ENCODE results near the gene GABRA5. TPM values are rescaled to one million over a fixed set of nuclear protein-coding genes. Genes with fewer than 3 reads are reported as not detected.

GABRA5 gene
- total RNA-seq, 1 experiment from 2014 or later: not detected

- H3K9me3 Mint-ChIP-seq (ENCODE audit: unreplicated experiment): no peaks in the 10 kb centered on the region
- DNase-seq: no peak
- no peak overlapping the region for H3K27ac Mint-ChIP-seq (ENCODE audit: unreplicated experiment)
- no peaks in the 10 kb centered on the region for H3K36me3 Mint-ChIP-seq (ENCODE audit: insufficient read depth, unreplicated experiment)
- ChIA-PET POLR2A (no interaction called here), CTCF (no interaction called here)
- Histone ChIP-seq H3K4me3 (ENCODE audit: low read depth, low read length) (no peak overlapping the region), H3K27me3 (replicated peaks; ENCODE audit: control insufficient read depth, insufficient read depth, low read length) (no peaks in the 10 kb centered on the region), H3K36me3 (ENCODE audit: control insufficient read depth, insufficient read depth, low read length) (no peaks in the 10 kb centered on the region), H3K9me3 (no peaks in the 10 kb centered on the region; the same call in 1 of the 2 replicates), H3K4me1 (no peaks in the 10 kb centered on the region)
- H3K27me3 Mint-ChIP-seq (ENCODE audit: insufficient read depth, unreplicated experiment): peaks cover 15% of the 10 kb centered on the region
- H3K4me3 Mint-ChIP-seq (ENCODE audit: unreplicated experiment): no peak overlapping the region
- no TSS peak for BruUV-seq (replicated peaks)
- no peak for TF ChIP-seq CTCF (IDR thresholded peaks at IDR 0.05; ENCODE audit: insufficient read depth in 1 of 2, low read depth in 1 of 2, low read length in 1 of 2, severe bottlenecking in 1 of 2, unreplicated experiment in 1 of 2)
- intact Hi-C loops (cut with micrococcal nuclease; ENCODE audit: unreplicated experiment): no loop called here
- no peaks in the 10 kb centered on the region for H3K4me1 Mint-ChIP-seq (ENCODE audit: low read depth, unreplicated experiment)
Measured at GRCh38 chr15:26939398-26939797, 72.5 kb downstream of the GABRA5 start.

- CTCF ChIA-PET: no interaction called here
Measured at GRCh38 chr15:26941489-26941888, 74.6 kb downstream of the GABRA5 start.

GRCh38 chr15:26943866-26944265, 77.0 kb downstream of the GABRA5 start:
- H3K4me3 ChIP-seq (ENCODE audit: low read depth, low read length): no peak overlapping the region
- no peak for DNase-seq
- Mint-ChIP-seq H3K36me3 (ENCODE audit: insufficient read depth, unreplicated experiment) (no peaks in the 10 kb centered on the region), H3K27ac (ENCODE audit: unreplicated experiment) (no peak overlapping the region), H3K4me1 (ENCODE audit: low read depth, unreplicated experiment) (no peaks in the 10 kb centered on the region), H3K4me3 (ENCODE audit: unreplicated experiment) (no peak overlapping the region), H3K9me3 (ENCODE audit: unreplicated experiment) (no peaks in the 10 kb centered on the region), H3K27me3 (ENCODE audit: insufficient read depth, unreplicated experiment) (peaks cover 18% of the 10 kb centered on the region)
- no TSS peak for BruUV-seq (replicated peaks)
- ChIA-PET POLR2A (no interaction called here), CTCF (no interaction called here)
- no peak for TF ChIP-seq CTCF (IDR thresholded peaks at IDR 0.05; ENCODE audit: insufficient read depth in 1 of 2, low read depth in 1 of 2, low read length in 1 of 2, severe bottlenecking in 1 of 2, unreplicated experiment in 1 of 2)
- H3K4me1 ChIP-seq: no peaks in the 10 kb centered on the region
- H3K9me3 ChIP-seq: no peaks in the 10 kb centered on the region; the same call in 1 of the 2 replicates
- H3K27me3 ChIP-seq (replicated peaks; ENCODE audit: control insufficient read depth, insufficient read depth, low read length): no peaks in the 10 kb centered on the region
- H3K36me3 ChIP-seq (ENCODE audit: control insufficient read depth, insufficient read depth, low read length): no peaks in the 10 kb centered on the region
- intact Hi-C loops (cut with micrococcal nuclease; ENCODE audit: unreplicated experiment): no loop called here

More at GRCh38 chr15:26941489-26941888, 74.6 kb downstream of the GABRA5 start:
- H3K27ac Mint-ChIP-seq (ENCODE audit: unreplicated experiment): no peak overlapping the region
- no peaks in the 10 kb centered on the region for H3K9me3 Mint-ChIP-seq (ENCODE audit: unreplicated experiment)
- H3K36me3 Mint-ChIP-seq (ENCODE audit: insufficient read depth, unreplicated experiment): no peaks in the 10 kb centered on the region
- Histone ChIP-seq H3K36me3 (ENCODE audit: control insufficient read depth, insufficient read depth, low read length) (no peaks in the 10 kb centered on the region), H3K27me3 (replicated peaks; ENCODE audit: control insufficient read depth, insufficient read depth, low read length) (no peaks in the 10 kb centered on the region), H3K9me3 (no peaks in the 10 kb centered on the region; the same call in 1 of the 2 replicates), H3K4me3 (ENCODE audit: low read depth, low read length) (no peak overlapping the region), H3K4me1 (no peaks in the 10 kb centered on the region)
- no peaks in the 10 kb centered on the region for H3K4me1 Mint-ChIP-seq (ENCODE audit: low read depth, unreplicated experiment)
- BruUV-seq (replicated peaks): no TSS peak
- peaks cover 17% of the 10 kb centered on the region for H3K27me3 Mint-ChIP-seq (ENCODE audit: insufficient read depth, unreplicated experiment)
- intact Hi-C loops (cut with micrococcal nuclease; ENCODE audit: unreplicated experiment): no loop called here
- H3K4me3 Mint-ChIP-seq (ENCODE audit: unreplicated experiment): no peak overlapping the region
- DNase-seq: no peak
- no peak for TF ChIP-seq CTCF (IDR thresholded peaks at IDR 0.05; ENCODE audit: insufficient read depth in 1 of 2, low read depth in 1 of 2, low read length in 1 of 2, severe bottlenecking in 1 of 2, unreplicated experiment in 1 of 2)
- POLR2A ChIA-PET: no interaction called here

Data from Caco-2 (cell line).